ES-I3 (cell line): ENCODE results near the gene WBP1L.
"Not testable (repeated sequence)": the region's sequence is repeated elsewhere in the genome, so short reads cannot be mapped to it uniquely, and the experiment has no call there.

Experiments used
- H3K36me3 ChIP-seq: 2 replicates; pipeline ENCODE4 v1.6.1; 2013; ENCODE audit warnings: mild to moderate bottlenecking, low read length, control low read depth, moderate library complexity; ENCODE audit not compliant: insufficient read depth
- H3K4me1 ChIP-seq: 2 replicates; pipeline ENCODE4 v1.6.1; 2013; ENCODE audit warnings: mild to moderate bottlenecking, control low read depth, low read length; ENCODE audit not compliant: insufficient read depth
- H3K9ac ChIP-seq: 2 replicates; pipeline ENCODE4 v1.6.1; 2013; ENCODE audit warnings: low read depth, mild to moderate bottlenecking, low read length, moderate library complexity
- H3K9me3 ChIP-seq: 2 replicates; pipeline ENCODE4 v1.6.1; 2013; ENCODE audit warnings: mild to moderate bottlenecking, low read length, moderate library complexity; ENCODE audit not compliant: control insufficient read depth, insufficient read depth

Gene WBP1L

DNA sequence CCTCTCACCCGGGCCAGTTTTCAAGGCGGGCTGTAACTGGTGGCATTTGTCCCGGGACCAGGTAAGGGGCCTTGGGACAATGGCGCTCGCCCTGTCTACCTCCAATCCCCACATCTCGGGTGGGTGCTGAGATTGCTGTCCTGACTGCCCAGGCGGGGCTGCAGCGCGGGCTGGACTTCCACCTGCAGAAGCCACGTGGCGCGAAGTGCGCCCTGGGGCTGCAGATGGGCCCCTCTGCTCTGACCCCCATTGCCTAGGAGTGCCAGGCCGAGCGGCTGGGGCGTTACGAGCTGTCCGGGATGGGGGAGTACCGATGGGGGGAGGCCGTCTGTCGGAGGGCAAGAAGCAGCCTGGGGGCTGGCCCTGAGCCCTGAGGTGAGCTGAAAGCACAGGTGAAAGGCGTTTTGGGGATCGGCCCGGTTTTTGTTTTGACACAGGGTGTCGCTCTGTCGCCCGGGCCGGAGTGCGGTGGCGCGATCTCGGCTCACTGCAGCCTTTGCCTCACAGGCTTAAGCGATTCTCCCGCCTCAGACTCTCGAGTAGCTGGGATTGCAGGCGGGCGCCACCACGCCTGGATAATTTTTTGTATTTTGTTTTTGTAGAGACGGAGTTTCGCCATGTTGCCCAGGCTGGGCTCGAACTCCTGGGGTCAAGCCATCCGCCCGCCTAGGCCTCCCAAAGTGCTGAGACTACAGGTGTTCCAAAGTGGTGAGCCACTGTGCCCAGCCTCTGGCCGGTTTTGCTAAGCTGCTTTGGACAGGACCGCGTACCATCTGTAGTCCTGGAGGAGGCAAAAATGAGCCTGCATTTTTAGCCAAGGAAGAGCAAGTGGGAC is 28.9 kb upstream of the WBP1L start, which contains the start of gene SFXN2:
TSS of gene SFXN2 (plus strand) at position 16 of the 835 bp plus-strand sequence. CDS start 12,001 bp downstream, outside the sequence.
- H3K9ac ChIP-seq, result peak within 1 kb of the TSS; percentile 88
- no peaks in the 10 kb centered on the region for H3K36me3 ChIP-seq
- H3K4me1 ChIP-seq, result peaks cover 20% of the 10 kb centered on the region
- no peaks in the 10 kb centered on the region for H3K9me3 ChIP-seq

DNA sequence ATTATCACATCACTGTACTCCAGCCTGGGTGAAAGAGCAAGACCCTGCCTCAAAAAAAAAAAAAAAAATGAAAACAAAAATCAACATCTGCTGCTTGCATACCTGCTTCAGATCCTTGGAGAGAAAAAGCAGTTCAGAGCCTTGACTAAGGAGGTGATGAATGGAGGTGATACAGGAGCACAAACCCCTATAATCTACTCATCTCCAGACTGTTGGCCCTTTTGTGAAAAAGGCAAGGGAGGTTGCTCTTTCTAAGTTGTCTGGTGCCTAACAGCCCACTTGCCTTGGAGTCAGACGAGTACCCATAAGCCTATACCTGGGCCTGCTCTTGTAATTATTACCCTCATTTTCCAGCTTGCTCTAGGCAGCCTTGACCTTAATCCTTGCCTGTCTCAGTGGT is 27.9 kb upstream of the WBP1L start:
- no peaks in the 10 kb centered on the region for H3K36me3 ChIP-seq
- H3K9ac ChIP-seq, result no peak overlapping the region
- H3K9me3 ChIP-seq, result no peaks in the 10 kb centered on the region
- H3K4me1 ChIP-seq, result peaks cover 15% of the 10 kb centered on the region; the same call in 1 of the 2 replicates

DNA sequence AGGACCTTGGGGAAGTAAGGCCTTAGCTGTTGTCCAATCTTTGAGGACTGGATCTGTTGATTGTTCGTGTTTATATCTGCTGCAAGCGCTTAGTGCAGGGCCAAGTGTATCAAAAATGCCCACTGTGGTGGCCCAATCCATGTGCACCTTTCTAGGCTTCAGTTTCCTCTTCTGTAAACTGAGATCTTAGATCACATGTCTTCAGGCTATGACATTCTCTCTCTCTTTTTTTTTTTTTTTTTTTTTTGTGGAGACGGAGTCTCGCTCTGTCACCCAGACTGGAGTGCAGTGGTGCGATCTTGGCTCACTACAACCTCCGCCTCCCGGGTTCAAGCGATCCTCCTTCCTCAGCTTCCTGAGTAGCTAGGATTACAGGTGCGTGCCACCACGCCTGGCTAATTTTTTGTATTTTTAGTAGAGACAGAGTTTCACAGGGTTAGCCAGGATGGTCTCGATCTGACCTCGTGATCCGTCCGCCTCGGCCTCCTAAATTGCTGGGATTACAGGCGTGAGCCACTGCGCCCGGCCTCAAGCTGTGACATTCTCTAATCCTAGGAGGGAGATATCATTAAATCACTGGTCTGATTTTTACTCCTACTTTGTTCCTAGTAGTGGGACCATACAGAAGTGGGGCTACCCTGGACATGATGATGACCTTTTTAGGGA is 26.7 kb upstream of the WBP1L start:
- H3K4me1 ChIP-seq, result peaks cover 15% of the 10 kb centered on the region; the same call in 1 of the 2 replicates
- H3K9ac ChIP-seq, H3K9me3 ChIP-seq, H3K36me3 ChIP-seq: not testable (repeated sequence)

DNA sequence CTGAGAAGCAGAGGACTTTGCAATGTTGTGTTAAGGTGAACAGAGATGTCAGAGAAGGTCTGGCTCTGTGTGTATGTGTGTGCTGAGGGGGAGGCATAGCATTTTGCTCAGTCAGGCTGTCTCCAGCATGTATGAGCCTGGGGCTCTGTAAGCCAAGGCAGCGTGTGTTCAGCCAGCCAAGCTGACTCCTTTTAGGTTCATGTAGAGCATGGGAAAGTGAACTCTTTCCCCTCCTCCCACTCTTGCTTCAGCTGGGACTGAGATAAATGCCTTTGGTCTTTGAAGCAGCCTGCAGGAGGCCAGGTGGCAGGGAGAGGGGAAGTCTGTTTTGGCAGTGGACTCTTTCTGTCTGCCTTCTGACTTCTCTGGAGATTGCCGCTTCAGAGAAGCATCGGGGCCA is 25.5 kb upstream of the WBP1L start:
- Histone ChIP-seq H3K9me3 (no peaks in the 10 kb centered on the region), H3K4me1 (peaks cover 15% of the 10 kb centered on the region; the same call in 1 of the 2 replicates), H3K9ac (no peak overlapping the region), H3K36me3 (no peaks in the 10 kb centered on the region)

DNA sequence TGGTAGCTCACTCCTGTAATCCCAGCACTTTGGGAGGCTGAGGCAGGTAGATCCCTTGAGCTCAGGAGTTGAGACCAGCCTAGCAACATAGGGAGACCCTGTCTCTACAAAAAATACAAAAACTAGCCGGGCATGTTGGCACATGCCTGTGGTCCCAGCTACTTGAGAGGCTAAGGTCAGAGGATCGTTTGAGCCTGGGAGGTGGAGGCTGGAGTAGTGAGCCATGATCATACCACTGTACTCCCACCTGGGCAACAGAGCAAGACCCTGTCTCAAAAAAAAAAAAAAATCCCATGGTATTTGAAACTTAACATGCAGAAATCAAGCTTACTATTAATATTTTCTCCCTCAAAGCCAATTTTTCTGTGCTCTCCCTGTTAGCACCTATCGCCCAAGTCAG is 23.4 kb upstream of the WBP1L start:
- H3K4me1 ChIP-seq, result peaks cover 15% of the 10 kb centered on the region; the same call in 1 of the 2 replicates
- H3K9ac ChIP-seq, result no peak overlapping the region
- no peaks in the 10 kb centered on the region for H3K36me3 ChIP-seq

DNA sequence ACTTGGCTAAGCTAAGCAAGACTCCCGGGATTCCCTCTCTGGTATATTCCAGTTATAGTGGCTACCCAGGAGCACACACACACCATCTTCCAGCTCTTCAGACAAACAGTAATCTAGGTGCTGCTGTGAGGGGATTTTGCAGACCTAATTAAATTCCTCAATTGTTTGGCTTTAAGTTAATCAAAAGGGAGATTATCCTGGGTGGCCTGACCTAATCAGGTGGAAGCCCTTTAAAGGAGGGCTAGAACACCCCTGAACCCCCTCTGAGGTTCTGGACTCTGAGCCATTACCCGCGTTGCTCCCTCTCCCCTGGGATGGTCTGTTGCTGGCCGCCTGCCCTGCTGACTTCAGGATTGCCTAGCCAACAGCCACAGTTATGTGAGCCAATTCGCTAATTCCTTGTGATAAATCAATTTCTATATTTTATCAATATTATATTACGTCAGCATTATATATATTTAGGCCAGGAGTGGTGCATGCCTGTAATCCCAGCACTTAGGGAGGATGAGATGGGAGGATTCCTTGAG is 22.9 kb upstream of the WBP1L start:
- H3K36me3 ChIP-seq, result no peaks in the 10 kb centered on the region
- no peak overlapping the region for H3K9ac ChIP-seq
- H3K9me3 ChIP-seq, result no peaks in the 10 kb centered on the region
- peaks cover 15% of the 10 kb centered on the region; the same call in 1 of the 2 replicates for H3K4me1 ChIP-seq

More for the DNA sequence above, 23.4 kb upstream of the WBP1L start:
- no peaks in the 10 kb centered on the region for H3K9me3 ChIP-seq

DNA sequence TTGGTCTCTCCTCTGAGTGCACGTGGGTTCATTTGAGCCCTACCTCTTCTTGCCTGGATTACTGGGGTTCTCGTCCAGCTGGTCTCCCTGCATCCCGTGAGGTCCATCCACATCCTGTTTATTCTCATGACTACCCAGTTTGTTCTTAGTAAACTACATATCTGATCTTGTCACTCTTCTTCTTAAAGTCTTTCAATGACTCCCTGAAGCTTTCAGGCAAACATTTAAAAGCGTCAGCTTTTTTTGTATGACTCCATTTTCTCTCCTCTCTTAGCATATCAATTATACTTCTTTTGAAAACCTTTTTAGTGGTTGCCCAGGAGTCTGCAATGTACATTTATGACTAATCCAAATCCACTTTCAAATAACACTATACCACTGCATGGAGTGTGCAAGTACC is 21.8 kb upstream of the WBP1L start:
- Histone ChIP-seq H3K36me3 (0 out of 2 replicates have a peak, but pooled peaks cover 6% of the 10 kb centered on the region), H3K4me1 (peaks cover 15% of the 10 kb centered on the region; the same call in 1 of the 2 replicates), H3K9ac (no peak overlapping the region), H3K9me3 (no peaks in the 10 kb centered on the region)

DNA sequence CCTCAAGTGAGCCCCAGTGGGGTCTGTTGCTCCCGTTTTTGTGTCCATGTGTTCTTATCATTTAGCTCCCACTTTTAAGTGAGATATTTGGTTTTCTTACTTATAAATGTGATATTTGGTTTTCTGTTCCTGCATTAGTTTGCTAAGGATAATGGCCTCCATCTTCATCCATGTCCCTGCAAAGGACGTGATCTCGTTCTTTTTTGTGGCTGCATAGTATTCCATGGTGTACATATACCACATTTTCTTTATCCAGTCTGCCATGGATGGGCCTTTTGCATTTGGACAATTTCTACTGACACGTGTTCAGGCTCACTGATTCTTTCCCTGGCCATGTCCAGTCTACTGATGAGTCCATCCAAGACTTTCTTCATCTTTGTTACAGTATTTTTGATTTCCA is 19.8 kb upstream of the WBP1L start:
- Histone ChIP-seq H3K36me3 (0 out of 2 replicates have a peak, but pooled peaks cover 11% of the 10 kb centered on the region), H3K4me1 (no peaks in the 10 kb centered on the region; the same call in 1 of the 2 replicates), H3K9me3 (no peaks in the 10 kb centered on the region), H3K9ac (no peak overlapping the region)

DNA sequence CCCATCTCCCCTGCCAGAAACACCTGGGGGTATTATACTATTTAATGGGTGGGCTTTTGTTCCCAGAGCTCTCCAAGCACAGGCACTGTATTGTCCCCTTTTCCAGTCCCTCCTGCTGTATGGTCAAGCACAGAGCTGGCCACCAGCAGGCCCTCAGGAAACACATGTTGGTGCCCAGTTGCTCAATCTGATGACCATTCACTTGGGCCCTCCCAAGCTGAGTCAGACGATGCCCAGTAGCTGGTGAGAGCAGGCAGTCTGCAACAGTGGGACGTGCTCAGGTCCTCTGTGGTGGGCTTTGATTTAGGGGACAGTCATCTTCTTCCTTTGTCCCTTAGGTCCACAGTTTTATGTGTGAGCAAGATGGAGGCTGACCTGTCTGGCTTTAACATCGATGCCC is 17.5 kb upstream of the WBP1L start:
- peaks cover 14% of the 10 kb centered on the region; the same call in 1 of the 2 replicates for H3K36me3 ChIP-seq
- H3K9ac ChIP-seq, result no peak overlapping the region
- no peaks in the 10 kb centered on the region for H3K9me3 ChIP-seq
- no peaks in the 10 kb centered on the region for H3K4me1 ChIP-seq

DNA sequence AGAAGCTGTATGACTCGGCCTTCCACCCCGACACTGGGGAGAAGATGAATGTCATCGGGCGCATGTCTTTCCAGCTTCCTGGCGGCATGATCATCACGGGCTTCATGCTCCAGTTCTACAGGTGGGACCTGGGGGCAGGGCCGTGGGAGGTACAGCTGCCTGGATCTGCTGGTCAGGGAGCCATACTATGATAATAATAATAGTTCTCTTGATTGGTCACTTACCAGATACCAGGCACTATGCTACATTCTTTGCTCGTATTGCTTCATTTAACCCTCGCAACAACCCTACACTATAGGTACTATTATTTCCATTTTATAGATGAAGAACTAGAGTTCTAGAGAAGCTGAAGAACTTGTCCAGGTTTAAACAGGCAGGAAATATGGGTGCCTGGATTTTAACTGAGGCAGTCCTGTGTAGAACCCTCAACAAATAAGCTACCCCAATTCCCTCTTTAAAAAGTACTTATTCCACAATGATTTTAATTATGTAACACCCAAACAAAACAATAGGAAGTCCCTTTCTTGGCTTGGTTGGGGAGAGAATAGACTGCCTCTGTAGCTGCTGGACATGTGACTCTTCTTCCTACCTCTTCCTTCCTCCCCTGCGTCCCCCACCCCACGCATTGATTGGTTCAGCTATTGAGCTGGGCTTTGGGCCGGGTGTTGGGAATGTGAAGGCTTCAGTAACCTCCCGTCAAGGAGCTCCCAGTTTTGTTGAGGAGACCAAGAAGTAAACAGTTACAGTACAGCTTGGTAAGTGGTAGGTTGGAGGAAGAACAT is 16.5 kb upstream of the WBP1L start:
- peaks cover 14% of the 10 kb centered on the region; the same call in 1 of the 2 replicates for H3K36me3 ChIP-seq
- H3K4me1 ChIP-seq, result no peaks in the 10 kb centered on the region
- no peak overlapping the region for H3K9ac ChIP-seq
- no peaks in the 10 kb centered on the region for H3K9me3 ChIP-seq

DNA sequence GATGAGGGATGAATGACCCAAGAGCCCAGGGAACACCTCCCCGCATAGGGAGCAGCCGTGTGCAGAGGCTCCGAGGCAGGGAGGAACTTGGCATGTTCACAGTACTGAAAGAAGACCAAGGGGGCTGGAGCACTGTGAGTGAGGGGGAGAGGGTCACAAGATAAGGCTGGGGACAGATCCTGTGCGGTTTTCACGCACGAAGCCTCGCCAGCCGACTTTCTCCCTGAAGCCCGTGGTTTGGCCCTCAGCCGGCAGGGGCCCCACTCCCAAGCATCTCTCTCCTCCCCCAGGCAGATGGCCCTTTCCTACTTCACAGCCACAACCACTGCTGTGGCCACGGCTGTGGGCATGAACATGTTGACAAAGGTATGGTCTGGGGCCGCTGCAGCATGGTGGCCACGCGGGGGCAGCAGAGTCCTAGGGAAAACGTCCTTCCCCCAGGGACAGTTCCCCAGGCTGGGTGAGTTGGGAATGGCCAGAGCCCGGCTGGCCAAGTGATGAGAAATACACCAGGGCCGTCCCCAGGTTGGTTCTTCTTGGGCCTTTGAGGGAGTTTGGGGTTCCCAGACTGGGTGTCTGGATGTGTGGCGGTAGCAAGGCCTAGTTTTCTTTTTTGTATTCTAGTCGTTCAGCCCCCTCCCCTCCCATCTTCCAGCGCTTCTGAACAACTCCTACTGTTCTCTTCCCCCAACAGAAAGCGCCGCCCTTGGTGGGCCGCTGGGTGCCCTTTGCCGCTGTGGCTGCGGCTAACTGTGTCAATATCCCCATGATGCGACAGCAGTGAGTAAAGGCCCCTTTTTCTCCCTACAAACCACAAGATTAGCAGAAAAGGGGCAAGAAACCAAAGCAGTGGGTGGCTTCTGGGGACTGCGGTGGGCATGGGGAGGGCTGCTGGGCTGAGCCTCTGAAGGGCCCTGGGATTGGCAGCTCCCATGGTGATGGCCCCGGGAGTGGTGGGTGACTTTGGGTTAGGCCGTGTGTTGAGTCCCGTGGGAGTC is 14.4 kb upstream of the WBP1L start:
- Histone ChIP-seq H3K9ac (no peak overlapping the region), H3K36me3 (peaks cover 22% of the 10 kb centered on the region; the same call in 1 of the 2 replicates), H3K4me1 (no peaks in the 10 kb centered on the region), H3K9me3 (no peaks in the 10 kb centered on the region)

DNA sequence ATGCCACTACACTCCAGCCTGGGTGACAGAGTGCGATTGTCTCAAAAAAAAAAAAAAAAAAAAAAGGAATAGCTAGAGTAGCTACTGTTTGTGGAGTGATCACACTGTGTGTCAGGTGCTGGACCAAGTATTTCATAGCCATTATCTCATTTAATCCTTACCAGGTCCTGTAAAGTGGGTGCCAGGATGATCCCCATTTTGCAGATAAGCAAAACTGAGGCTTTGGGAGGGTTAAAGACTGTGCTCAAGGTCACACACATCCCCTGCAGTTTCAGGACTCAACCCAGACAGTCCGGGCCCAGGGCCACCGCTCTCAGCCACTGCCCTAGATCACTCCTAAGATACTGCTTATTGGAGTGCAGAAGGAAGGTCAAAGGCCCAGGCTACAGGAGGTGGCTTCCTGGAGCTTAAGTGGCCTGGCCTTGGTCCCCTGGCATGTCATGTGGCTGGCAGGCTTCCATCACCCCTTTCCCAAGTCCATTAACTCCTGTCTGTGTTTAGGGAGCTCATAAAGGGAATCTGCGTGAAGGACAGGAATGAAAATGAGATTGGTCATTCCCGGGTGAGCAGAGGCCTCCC is 12.4 kb upstream of the WBP1L start:
- no peaks in the 10 kb centered on the region for H3K9me3 ChIP-seq
- peaks cover 30% of the 10 kb centered on the region for H3K36me3 ChIP-seq
- H3K9ac ChIP-seq, result no peak overlapping the region
- peaks cover 3% of the 10 kb centered on the region; the same call in 1 of the 2 replicates for H3K4me1 ChIP-seq

DNA sequence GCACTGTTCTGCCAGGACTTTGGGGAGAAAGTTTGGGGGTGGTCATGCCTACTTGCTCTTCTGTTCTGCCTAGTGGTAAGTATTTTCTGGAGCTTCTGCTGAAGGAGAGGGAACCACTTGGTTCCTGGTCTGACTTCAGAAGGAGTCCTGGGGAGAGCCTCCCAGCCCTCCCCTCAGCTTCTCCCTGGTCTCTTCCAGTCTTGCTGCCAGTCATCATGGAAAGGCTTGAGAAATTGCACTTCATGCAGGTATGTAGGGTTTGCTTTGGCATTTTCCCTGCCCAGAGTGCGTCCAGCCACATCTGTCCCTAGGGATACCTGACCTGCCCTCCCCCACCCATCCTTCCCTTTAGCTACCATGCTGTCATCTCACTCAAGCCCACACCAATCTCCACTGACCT is 11.1 kb upstream of the WBP1L start:
- H3K4me1 ChIP-seq, result peaks cover 3% of the 10 kb centered on the region; the same call in 1 of the 2 replicates
- no peak overlapping the region for H3K9ac ChIP-seq
- peaks cover 20% of the 10 kb centered on the region for H3K36me3 ChIP-seq
- no peaks in the 10 kb centered on the region for H3K9me3 ChIP-seq
